H1 (cell line): Measurements from ENCODE around the gene RGS3. TPM values are rescaled to one million over a fixed set of nuclear protein-coding genes. Genes with fewer than 3 reads are reported as not detected.

Source experiments
- CHD7 ChIP-seq: fragments of 300-600 bp; sonication (generic); IDR thresholded peaks from 2 replicates; pipeline ENCODE4 v1.7.1; 2012; ENCODE audit warnings: low read length, moderate library complexity, mild to moderate bottlenecking, inconsistent platforms; ENCODE audit not compliant: insufficient replicate concordance
- polyA plus RNA-seq, 7 experiments: library from polyadenylated mRNA; depleted of rRNA in 3 of 7; stranded (reverse) in 5 of 7; unstranded in 2 of 7; fragments of >200 nt in 5 of 7; fragments of 200-250 nt in 2 of 7; gene quantifications; 1 replicate in 5 of 7; 2 replicates in 1 of 7; 4 replicates in 1 of 7; pipeline versions ENCODE4 v1.2.1 to v1.2.3, GENCODE V29; 2011 to 2013; ENCODE audit warnings: missing spikeins in 2 of 7, mixed read lengths in 2 of 7
- total RNA-seq: library from RNA; stranded (reverse); fragmentation: NEBNext Ultra II Directional; extraction: Animal tissue kit (Norgen Biotek cat#: 25700); gene quantifications from 2 replicates; pipeline ENCODE4 v1.2.1, GENCODE V29; 2021

RGS3 gene
- total and polyA plus RNA-seq, 2 of the 8 experiments (the other 6 are each of a cell fraction or from before 2014, with no cell fraction given) = 12.6 to 18.2 TPM

GRCh38 chr9:113492343-113493202 is 29.0 kb downstream of the RGS3 start (continued):
- TF ChIP-seq CHD7 = no peak
